GM19397 (cell line): ENCODE results near the gene MOV10L1.
A peak's percentile ranks its signal among the peaks of the same experiment; 100 is the strongest.
"Not testable (repeated sequence)": the region's sequence is repeated elsewhere in the genome, so short reads cannot be mapped to it uniquely, and the experiment has no call there.

Experiments used
- ATAC-seq: cut with Tn5 transposase; IDR thresholded peaks from one replicate; pipeline ENCODE4 v1.9.1; 2021; ENCODE audit warnings: mild to moderate bottlenecking, moderate library complexity; ENCODE audit not compliant: unreplicated experiment

Gene MOV10L1

GRCh38 chr22:50199829-50200460 is 110.1 kb downstream of the MOV10L1 start:
- ATAC-seq = no peak

- ATAC-seq = peak; percentile 65
Observed at GRCh38 chr22:50200461-50201190, 110.8 kb downstream of the MOV10L1 start, which contains the start of gene SELENOO. TSS of gene SELENOO (plus strand) at chr22:50201011. CDS start at chr22:50201037, 26 bp downstream.

DNA sequence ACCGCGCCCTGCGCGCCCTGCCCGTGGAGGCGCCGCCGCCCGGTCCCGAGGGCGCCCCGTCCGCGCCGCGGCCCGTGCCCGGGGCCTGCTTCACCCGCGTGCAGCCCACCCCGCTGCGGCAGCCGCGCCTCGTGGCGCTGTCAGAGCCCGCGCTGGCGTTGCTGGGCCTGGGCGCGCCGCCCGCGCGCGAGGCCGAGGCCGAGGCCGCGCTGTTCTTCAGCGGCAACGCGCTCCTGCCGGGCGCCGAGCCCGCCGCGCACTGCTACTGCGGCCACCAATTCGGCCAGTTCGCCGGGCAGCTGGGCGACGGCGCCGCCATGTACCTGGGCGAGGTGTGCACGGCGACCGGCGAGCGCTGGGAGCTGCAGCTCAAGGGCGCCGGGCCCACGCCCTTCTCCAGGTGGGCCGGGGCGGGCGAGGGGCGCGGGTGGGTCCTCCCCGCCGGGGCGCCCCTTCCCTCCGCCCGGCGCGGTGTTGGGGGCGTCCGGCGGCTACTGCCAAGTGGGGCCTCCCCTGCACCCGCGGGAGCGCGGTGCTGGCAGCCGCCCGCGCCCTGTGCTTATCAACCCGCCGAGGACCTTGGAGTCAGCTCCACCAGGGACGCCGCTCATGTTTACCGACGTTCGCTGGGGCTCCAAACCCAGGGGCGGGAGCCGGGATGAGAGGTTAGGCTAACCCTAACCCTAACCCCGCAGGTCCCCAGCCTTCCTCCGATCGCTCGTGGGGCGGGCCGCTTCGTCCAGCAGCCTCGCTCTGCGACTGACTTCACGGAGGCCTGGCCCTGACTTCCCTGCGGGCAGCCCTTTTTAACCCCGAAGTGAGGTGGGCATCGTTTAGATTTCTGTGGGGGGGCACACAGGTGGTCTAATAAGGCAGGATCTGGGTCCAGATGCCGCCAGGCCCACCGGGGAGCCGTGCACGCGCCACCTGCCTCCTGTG is 111.7 kb downstream of the MOV10L1 start:
- peak; percentile 26 for ATAC-seq

DNA sequence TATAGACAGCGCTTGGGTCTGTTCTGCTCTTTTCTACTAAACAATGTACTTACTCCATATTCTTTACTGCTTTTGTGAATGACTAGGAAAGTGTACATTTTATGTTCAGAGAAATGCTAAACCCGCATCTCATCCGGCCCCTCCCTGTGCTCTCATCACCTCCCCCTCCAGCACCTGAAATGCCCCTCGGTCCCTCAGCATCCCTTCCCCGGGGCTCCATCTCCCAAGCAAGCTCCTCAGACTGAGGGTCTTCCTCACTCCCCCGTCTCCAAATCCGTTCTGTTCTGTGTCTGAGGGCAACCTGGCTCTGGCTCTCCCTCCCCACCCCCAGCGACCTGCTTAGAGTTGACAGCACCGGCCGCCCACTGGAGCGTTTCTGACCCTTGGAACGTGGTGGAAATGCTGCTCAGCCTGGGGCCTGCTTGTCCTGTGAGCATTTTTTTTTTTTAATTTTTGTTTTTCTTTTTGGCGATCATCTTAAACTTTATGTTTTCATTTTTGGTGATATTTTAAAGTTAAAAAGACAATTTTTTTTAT is 112.4 kb downstream of the MOV10L1 start:
- ATAC-seq = no peak

GRCh38 chr22:50203288-50203687 is 113.5 kb downstream of the MOV10L1 start:
- no peak for ATAC-seq

- ATAC-seq = no peak
Observed at GRCh38 chr22:50204571-50204970, 114.8 kb downstream of the MOV10L1 start.

DNA sequence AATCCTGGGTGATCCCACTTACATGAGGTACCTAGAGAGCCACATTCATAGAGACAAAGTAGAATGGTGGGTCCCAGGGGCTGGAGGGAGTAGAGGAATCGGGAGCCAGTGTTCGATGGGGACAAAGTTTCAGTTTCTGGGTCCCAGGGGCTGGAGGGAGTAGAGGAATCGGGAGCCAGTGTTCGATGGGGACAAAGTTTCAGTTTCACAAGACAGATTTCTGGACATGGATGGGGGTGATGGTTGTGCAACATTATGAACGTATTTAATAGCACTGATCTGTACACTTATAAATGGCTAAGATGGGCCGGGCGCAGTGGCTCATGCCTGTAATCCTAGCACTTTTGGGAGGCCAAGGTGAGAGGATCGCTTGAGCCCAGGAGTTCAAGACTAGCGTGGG is 115.2 kb downstream of the MOV10L1 start:
- not testable (repeated sequence) for ATAC-seq

GRCh38 chr22:50205781-50206569 is 116.2 kb downstream of the MOV10L1 start:
- ATAC-seq = no peak

DNA sequence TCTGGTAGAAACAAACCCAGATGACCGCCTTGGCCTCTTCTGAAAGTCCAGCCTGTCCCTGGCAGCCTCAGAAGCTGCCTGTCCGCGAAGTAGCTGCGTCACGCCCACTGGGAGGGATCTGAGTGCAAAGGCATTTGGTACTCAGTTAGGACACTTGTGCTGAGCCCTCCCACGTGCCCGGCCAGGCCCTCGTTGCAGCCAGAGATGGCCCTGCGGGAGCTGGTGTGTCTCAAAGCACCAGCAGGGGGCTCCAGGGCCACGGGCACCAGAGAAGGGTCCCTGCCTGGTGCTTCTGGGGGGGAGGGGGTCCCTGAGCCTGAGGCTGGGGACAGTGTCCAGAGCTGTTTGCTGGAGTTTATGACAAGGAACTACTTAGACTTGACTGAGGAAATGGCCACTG is 116.8 kb downstream of the MOV10L1 start:
- no peak for ATAC-seq

GRCh38 chr22:50207383-50208140 is 117.8 kb downstream of the MOV10L1 start:
- no peak for ATAC-seq

GRCh38 chr22:50208430-50208938 is 118.7 kb downstream of the MOV10L1 start:
- ATAC-seq = no peak

- ATAC-seq = no peak
Observed at GRCh38 chr22:50208939-50209892, 119.4 kb downstream of the MOV10L1 start.

DNA sequence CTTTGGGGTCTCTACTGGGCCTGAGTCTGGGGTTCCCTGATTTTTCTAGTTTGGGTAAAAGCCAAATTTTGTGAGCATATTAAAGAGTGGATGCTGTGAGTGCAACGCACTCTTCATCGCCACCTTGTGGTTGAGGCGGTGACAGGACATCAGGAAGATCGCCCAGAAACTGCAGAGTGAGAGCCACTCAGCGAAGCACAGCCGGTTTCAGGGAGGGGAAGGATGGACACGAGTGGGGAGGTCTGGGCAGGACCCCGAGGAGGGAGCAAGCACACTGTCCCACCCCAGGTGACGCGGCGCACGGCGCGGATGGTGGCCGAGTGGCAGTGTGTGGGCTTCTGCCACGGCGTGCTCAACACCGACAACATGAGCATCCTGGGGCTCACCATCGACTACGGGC is 120.1 kb downstream of the MOV10L1 start:
- no peak for ATAC-seq

DNA sequence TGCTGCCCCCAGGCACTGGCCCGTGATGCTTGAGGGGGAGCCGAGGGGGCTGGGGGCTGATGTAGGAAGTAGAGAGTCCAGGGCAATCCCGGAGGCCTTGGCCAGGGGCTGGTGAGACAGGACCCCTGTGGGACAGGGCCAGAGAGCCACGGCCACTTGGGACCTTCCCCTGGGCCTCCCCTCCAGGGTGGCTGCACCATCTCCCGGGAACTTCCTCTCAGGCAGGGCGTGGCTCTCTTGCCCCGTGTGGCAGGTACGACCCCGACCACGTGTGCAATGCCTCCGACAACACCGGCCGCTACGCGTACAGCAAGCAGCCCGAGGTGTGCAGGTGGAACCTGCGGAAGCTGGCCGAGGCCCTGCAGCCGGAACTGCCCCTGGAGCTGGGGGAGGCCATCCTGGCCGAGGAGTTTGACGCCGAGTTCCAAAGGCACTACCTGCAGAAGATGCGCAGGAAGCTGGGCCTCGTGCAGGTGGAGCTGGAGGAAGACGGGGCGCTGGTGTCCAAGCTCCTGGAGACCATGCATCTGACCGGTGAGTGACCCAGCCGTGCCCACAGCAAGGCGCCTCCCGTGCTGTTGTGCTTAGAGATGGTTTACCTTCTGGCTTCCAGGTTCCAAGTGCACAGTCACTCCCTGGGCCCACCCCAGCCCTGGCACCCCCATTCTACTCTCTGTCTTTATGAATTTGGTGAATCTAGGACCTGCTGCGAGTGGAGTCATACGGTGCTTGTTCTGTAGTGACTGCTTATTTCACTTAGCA is 120.8 kb downstream of the MOV10L1 start:
- no peak for ATAC-seq

- no peak for ATAC-seq
Observed at GRCh38 chr22:50211147-50211546, 121.3 kb downstream of the MOV10L1 start.
